ENCODE results near the gene FAM187B. TPM values are rescaled to one million over a fixed set of nuclear protein-coding genes. Genes with fewer than 3 reads are reported as not detected.
A peak's percentile ranks its signal among the peaks of the same experiment; 100 is the strongest.

FAM187B gene
- total and polyA plus RNA-seq, 7 donors = not detected

- intact Hi-C loops (cut with DNase I) = no loop called here
- Histone ChIP-seq H3K4me1 (peaks cover 0 to 18% (median 7%) of the 10 kb centered on the region in 4 donors), H3K4me3 (no peak overlapping the region), H3K27me3 (peaks cover 17 to 84% (median 50%) of the 10 kb centered on the region in 3 donors), H3K9me3 (no peaks in the 10 kb centered on the region), H3K36me3 (no peaks in the 10 kb centered on the region), H3K27ac (no peak overlapping the region)
- no peak for TF ChIP-seq CTCF (IDR thresholded peaks at IDR 0.05)
- TF ChIP-seq POLR2AphosphoS5 (IDR thresholded peaks at IDR 0.05) = no peak
- no peak for TF ChIP-seq EP300 (IDR thresholded peaks at IDR 0.05)
- TF ChIP-seq POLR2A (IDR thresholded peaks at IDR 0.05) = no peak
- 91% methylated on average over 2 of the region's 2 CpGs for WGBS, 2 donors
- DNase-seq = no peak
Observed at GRCh38 chr19:35251456-35251855, 22.9 kb upstream of the FAM187B start.

DNA sequence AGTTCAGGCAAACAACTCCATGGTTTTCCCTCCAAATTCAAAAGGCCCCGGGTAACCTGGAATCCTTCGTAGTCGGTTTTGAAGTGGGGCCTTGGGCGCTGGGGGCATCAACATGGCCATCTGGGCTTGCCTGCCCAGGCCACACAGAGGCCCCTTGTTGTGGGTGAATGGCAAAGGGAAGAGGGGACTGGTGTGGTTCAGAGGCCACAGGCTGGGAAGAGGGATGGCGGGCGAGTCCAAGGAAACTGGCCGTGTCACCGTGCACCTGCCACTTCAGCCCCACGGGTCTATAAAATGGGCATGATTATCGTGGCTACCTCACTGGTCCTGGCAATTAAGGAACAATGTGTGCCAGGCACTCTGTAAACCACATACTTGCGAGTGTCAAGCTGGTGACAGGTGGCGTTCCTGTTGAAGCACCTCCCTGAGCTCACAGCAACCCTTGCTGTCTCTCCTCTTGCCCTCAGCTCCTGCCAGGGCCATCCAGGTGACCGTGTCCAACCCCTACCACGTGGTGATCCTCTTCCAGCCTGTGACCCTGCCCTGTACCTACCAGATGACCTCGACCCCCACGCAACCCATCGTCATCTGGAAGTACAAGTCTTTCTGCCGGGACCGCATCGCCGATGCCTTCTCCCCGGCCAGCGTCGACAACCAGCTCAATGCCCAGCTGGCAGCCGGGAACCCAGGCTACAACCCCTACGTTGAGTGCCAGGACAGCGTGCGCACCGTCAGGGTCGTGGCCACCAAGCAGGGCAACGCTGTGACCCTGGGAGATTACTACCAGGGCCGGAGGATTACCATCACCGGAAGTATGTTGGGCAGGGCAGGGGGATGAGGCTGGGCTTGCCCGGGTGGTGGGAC lies 21.5 kb upstream of the FAM187B start:
- no peak for TF ChIP-seq EP300 (IDR thresholded peaks at IDR 0.05)
- no peaks in the 10 kb centered on the region for H3K9me3 ChIP-seq
- intact Hi-C loops (cut with DNase I) = no loop called here
- H3K27me3 ChIP-seq = peaks cover 17 to 83% (median 45%) of the 10 kb centered on the region in 3 donors
- H3K4me3 ChIP-seq = peak overlapping the region in 1 of 4 donors; percentile 36
- no peaks in the 10 kb centered on the region for H3K36me3 ChIP-seq
- DNase-seq = peak; percentile 57
- H3K27ac ChIP-seq = no peak overlapping the region
- 66 to 82% methylated on average over 34 of the region's 34 CpGs for WGBS, 2 donors
- H3K4me1 ChIP-seq = peaks cover 0 to 18% (median 7%) of the 10 kb centered on the region in 4 donors

GRCh38 chr19:35249146-35249847 lies 20.8 kb upstream of the FAM187B start:
- Histone ChIP-seq H3K27me3 (peaks cover 17 to 82% (median 38%) of the 10 kb centered on the region in 3 donors), H3K27ac (peak overlapping the region in 2 of 4 donors; percentile 34 to 66), H3K36me3 (no peaks in the 10 kb centered on the region), H3K4me3 (peak overlapping the region; percentile 6 to 39 (median 37)), H3K9me3 (no peaks in the 10 kb centered on the region), H3K4me1 (peaks cover 0 to 18% (median 7%) of the 10 kb centered on the region in 4 donors)
- DNase-seq = peak; percentile 43
- 3 to 10% methylated on average over 39 of the region's 39 CpGs for WGBS, 2 donors
- intact Hi-C loops (cut with DNase I) = no loop called here
- no peak for TF ChIP-seq EP300 (IDR thresholded peaks at IDR 0.05)
- TF ChIP-seq POLR2AphosphoS5 (IDR thresholded peaks at IDR 0.05) = no peak
- TF ChIP-seq POLR2A (IDR thresholded peaks at IDR 0.05) = no peak
- no peak for TF ChIP-seq CTCF (IDR thresholded peaks at IDR 0.05)

- Histone ChIP-seq H3K27ac (peak within 1 kb of the TSS in 3 of 4 donors; percentile 1 to 68 (median 66)), H3K4me3 (peak within 1 kb of the TSS; percentile 6 to 39 (median 37)), H3K4me1 (peaks cover 0 to 18% (median 7%) of the 10 kb centered on the region in 4 donors), H3K36me3 (no peaks in the 10 kb centered on the region), H3K27me3 (peaks cover 17 to 83% (median 38%) of the 10 kb centered on the region in 3 donors), H3K9me3 (no peaks in the 10 kb centered on the region)
- no peak for DNase-seq
- intact Hi-C loops (cut with DNase I) = no loop called here
- peak in 1 of 2 donors; percentile 50 for TF ChIP-seq POLR2A (IDR thresholded peaks at IDR 0.05)
- TF ChIP-seq CTCF (IDR thresholded peaks at IDR 0.05) = no peak
- TF ChIP-seq POLR2AphosphoS5 (IDR thresholded peaks at IDR 0.05) = peak in 1 of 4 donors; percentile 39
- WGBS, 2 donors = 1% methylated on average over 69 of the region's 69 CpGs
Observed at GRCh38 chr19:35248310-35249145, 20.0 kb upstream of the FAM187B start, which contains the start of gene LSR. Gene LSR (plus strand): TSS chr19:35249002. CDS start chr19:35249023, 21 bp downstream.

Measured in sigmoid colon (tissue), 7 donors.